Transverse colon (tissue), 4 donors: ENCODE measurements around the gene WWOX. TPM values are rescaled to one million over a fixed set of nuclear protein-coding genes. Genes with fewer than 3 reads are reported as not detected.

Experiments used
- DNase-seq: peaks from one replicate; pipeline ENCODE4 v3.0.0-alpha.2; 2019
- H3K27ac ChIP-seq, 4 donors: fragments of 200-600 bp; sonication (generic); 2 replicates each; pipeline ENCODE4 v1.5.1; 2016 to 2018; ENCODE audit warnings: inconsistent platforms in 4 of 4
- H3K27me3 ChIP-seq: fragments of 200-600 bp; sonication (generic); 2 replicates; pipeline ENCODE4 v1.5.1; 2017; ENCODE audit warnings: inconsistent platforms
- H3K36me3 ChIP-seq, 4 donors: fragments of 200-600 bp; sonication (generic); 2 replicates each; pipeline ENCODE4 v1.5.1; 2017 to 2019; ENCODE audit warnings: inconsistent platforms in 4 of 4
- H3K4me1 ChIP-seq, 4 donors: fragments of 200-600 bp; sonication (generic); 2 replicates each; pipeline ENCODE4 v1.5.1; 2017 to 2020; ENCODE audit warnings: inconsistent platforms in 4 of 4
- H3K4me3 ChIP-seq, 4 donors: fragments of 200-600 bp; sonication (generic); 1 replicate in 1 of 4; 2 replicates in 3 of 4; pipeline versions ENCODE4 v1.5.1 to v1.6.1; 2017 to 2019; ENCODE audit warnings: inconsistent platforms in 4 of 4
- H3K9me3 ChIP-seq, 2 donors: fragments of 200-600 bp; sonication (generic); 2 replicates each; pipeline ENCODE4 v1.5.1; 2017 to 2019; ENCODE audit warnings: inconsistent platforms in 2 of 2
- EP300 ChIP-seq: sonication (generic); formaldehyde crosslinking; IDR thresholded peaks from one replicate; pipeline ENCODE4 v1.6.1; 2017; ENCODE audit warnings: antibody characterized with exemption, low read depth
- POLR2A ChIP-seq: fragments of 450-650 bp; IDR thresholded peaks from one replicate; pipeline ENCODE4 v1.6.1; 2016; ENCODE audit warnings: antibody characterized with exemption, mild to moderate bottlenecking, moderate library complexity
- POLR2AphosphoS5 ChIP-seq, 3 donors: sonication (generic); formaldehyde crosslinking; IDR thresholded peaks; one replicate each; pipeline ENCODE4 v1.6.1; 2016; ENCODE audit warnings: antibody characterized with exemption in 3 of 3
- WGBS, 2 donors: methylation state at CpG; one replicate each; pipeline ENCODE4 v1.1.5; 2018; ENCODE audit warnings: low coverage in 1 of 2; 5-methylcytosine and 5-hydroxymethylcytosine counted together
- in situ Hi-C, 4 donors: fragments of 200-750 bp; cut with MboI; loops; one replicate each; pipeline versions ENCODE4 v1.15.0 to v1.15.1; 2017; ENCODE audit warnings: low sequenced_read_pairs in 3 of 4, low pct_ligation_motif_present in 1 of 4, low pct_unique_long_range_greater_than_20kb in 1 of 4
- intact Hi-C: fragments of 100-400 bp; cut with DNase I; formaldehyde crosslinking; loops from one replicate; pipeline ENCODE4 v1.15.1; 2023; ENCODE audit warnings: low total_unique reads
- total RNA-seq, 4 donors: library from RNA; depleted of rRNA; stranded (reverse); fragments of >200 nt; gene quantifications; one replicate each; pipeline ENCODE4 v1.1.0, GENCODE V29; 2016
- TF ChIP-seq, protein P1 (sequence below), 5 experiments: fragments of 200-600 bp in 3 of 5; fragments of 450-650 bp in 2 of 5; sonication (generic) in 3 of 5; IDR thresholded peaks; 1 replicate in 2 of 5; 2 replicates in 3 of 5; pipeline ENCODE4 v1.5.1; 2016 to 2017; ENCODE audit warnings: antibody characterized with exemption in 5 of 5, inconsistent platforms in 3 of 5, mild to moderate bottlenecking in 2 of 5, moderate library complexity in 1 of 5

WWOX gene
- total RNA-seq, 4 donors from 2014 or later: 11.2 to 53.8 (median 24.8) TPM

DNA sequence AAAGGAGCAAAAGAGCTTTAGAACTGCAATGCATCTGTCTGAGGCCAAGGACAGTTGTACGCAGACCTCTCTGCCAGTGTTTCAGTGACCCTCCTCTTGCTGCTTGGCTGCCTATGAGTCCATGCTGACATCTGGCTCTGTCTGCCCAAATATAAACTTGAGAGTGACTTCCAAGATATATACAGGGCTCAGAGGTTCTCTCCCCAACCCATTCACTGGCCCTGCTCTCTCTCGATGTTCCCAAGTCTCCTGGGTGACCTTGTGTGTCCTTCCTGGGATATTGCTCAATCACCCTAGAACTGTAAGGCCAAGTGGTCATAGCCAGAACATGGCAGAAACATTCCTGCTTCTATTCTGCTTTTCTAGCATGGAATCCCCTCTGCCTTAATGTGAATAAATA is 716.3 kb downstream of the WWOX start:
- 75 to 100% methylated on average over 1 to 2 of the region's 2 CpGs for WGBS, 2 donors
- H3K36me3 ChIP-seq: no peaks in the 10 kb centered on the region
- no peaks in the 10 kb centered on the region for H3K9me3 ChIP-seq
- in situ Hi-C loops: no loop called here
- no peaks in the 10 kb centered on the region for H3K27me3 ChIP-seq
- peak overlapping the region; percentile 16 to 53 (median 50) for H3K27ac ChIP-seq
- no peak for DNase-seq
- intact Hi-C loops: no loop called here
- TF ChIP-seq, protein P1, sequence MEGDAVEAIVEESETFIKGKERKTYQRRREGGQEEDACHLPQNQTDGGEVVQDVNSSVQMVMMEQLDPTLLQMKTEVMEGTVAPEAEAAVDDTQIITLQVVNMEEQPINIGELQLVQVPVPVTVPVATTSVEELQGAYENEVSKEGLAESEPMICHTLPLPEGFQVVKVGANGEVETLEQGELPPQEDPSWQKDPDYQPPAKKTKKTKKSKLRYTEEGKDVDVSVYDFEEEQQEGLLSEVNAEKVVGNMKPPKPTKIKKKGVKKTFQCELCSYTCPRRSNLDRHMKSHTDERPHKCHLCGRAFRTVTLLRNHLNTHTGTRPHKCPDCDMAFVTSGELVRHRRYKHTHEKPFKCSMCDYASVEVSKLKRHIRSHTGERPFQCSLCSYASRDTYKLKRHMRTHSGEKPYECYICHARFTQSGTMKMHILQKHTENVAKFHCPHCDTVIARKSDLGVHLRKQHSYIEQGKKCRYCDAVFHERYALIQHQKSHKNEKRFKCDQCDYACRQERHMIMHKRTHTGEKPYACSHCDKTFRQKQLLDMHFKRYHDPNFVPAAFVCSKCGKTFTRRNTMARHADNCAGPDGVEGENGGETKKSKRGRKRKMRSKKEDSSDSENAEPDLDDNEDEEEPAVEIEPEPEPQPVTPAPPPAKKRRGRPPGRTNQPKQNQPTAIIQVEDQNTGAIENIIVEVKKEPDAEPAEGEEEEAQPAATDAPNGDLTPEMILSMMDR (IDR thresholded peaks at IDR 0.05): no peak
- TF ChIP-seq EP300: no peak
- TF ChIP-seq POLR2A: no peak
- peak in 1 of 3 donors; percentile 20 for TF ChIP-seq POLR2AphosphoS5 (IDR thresholded peaks at IDR 0.05)
- peaks cover 0 to 10% (median 5%) of the 10 kb centered on the region in 4 donors for H3K4me1 ChIP-seq
- H3K4me3 ChIP-seq: no peak overlapping the region

DNA sequence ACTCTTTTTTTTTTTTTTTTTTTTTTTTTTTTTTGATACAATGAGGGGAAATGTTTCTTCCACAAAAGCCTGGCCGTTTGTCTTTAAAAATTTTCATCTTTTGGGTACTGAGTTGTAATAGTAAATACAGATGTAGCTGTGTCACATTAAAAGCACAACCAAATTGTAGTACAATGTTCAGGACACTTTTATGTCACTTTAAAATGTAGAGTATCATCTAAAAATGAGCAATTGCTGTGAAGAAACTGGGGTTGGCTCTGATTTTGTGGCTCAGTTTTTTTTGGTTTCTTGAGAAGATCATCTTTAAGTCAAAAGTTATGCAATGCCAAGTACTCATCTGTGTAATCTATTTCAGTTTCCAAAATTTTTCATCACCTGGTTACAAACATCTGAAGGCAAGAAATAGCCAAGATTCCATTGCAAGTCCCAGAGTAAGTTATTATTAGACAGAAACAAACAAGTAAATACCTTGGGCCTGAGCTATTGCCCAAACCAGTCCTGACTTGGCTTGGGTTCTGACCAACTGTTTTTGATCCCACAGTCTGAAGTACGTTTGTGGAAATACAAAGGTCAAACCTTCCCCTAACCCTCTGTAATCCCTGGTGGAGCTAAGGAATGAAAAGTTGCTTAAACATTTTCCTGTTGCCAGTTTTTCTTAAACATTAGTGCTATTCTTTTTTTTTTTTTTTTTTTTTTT is 717.2 kb downstream of the WWOX start:
- WGBS, 2 donors: 29 to 41% methylated on average over 1 to 2 of the region's 2 CpGs
- in situ Hi-C loops: no loop called here
- no peaks in the 10 kb centered on the region for H3K27me3 ChIP-seq
- H3K4me1 ChIP-seq: peaks cover 0 to 10% (median 5%) of the 10 kb centered on the region in 4 donors
- no peaks in the 10 kb centered on the region for H3K9me3 ChIP-seq
- peak overlapping the region; percentile 16 to 53 (median 40) for H3K27ac ChIP-seq
- no peak overlapping the region for H3K4me3 ChIP-seq
- peak; percentile 10 for DNase-seq
- intact Hi-C loops: no loop called here
- TF ChIP-seq EP300 (no peak), POLR2A (no peak), POLR2AphosphoS5 (IDR thresholded peaks at IDR 0.05) (peak; percentile 12 to 50 (median 15))
- TF ChIP-seq, protein P1 (IDR thresholded peaks at IDR 0.05): no peak
- H3K36me3 ChIP-seq: no peaks in the 10 kb centered on the region

DNA sequence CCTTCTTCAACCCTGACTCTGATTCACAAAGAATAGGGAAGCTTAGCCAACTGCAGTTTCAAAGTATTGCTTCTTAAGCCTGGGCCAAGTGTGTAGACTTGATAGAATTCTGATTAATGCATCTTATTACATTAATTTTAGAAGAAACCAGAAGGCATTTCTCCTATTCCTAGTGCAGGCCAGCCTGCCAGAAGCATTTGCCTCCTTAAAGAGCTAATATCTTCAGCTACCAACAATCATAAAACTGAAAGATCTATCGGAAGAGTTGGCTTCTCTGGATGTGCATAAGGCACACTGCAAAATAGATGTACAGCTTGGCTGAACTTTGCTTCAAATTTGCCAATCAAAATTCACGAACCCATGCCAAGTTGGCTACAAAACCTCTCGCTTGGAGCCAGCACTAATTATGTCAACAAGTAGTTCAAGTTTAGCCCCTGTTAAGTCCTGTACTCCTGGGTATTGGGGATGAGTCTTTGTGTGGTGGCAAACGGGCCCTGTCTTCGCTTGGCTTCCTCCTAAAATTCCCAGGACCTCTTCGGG is 717.8 kb downstream of the WWOX start:
- no peaks in the 10 kb centered on the region for H3K36me3 ChIP-seq
- intact Hi-C loops (no loop called here), in situ Hi-C loops (no loop called here)
- TF ChIP-seq POLR2A (no peak), EP300 (no peak)
- TF ChIP-seq, protein P1 (IDR thresholded peaks at IDR 0.05): no peak
- no peaks in the 10 kb centered on the region for H3K27me3 ChIP-seq
- H3K4me1 ChIP-seq: peaks cover 0 to 10% (median 5%) of the 10 kb centered on the region in 4 donors
- H3K9me3 ChIP-seq: no peaks in the 10 kb centered on the region
- H3K27ac ChIP-seq: peak overlapping the region; percentile 20 to 36 (median 32)
- 73 to 75% methylated on average over 1 to 6 of the region's 6 CpGs for WGBS, 2 donors
- no peak for DNase-seq
- H3K4me3 ChIP-seq: no peak overlapping the region

DNA sequence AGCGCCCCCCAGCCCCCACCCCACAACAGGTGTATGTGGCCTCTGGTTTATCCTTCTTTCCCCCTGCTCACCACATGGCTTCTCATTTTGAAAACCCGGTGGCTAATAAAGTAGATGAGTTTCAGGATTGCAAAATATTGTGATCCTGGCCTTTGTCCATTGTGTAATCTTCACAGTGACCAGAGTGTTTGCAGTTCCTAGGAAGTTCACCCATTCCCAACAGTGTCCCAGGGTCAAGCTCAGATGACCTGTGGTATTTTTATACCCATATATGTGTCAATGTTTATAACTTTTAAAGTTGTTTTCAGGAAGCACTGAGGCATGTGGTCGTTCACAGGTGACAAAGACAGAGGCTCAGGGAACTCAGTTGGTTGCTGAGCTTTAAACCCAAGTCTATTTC is 721.9 kb downstream of the WWOX start:
- in situ Hi-C loops: no loop called here
- intact Hi-C loops: no loop called here
- H3K4me1 ChIP-seq: peaks cover 0 to 10% (median 5%) of the 10 kb centered on the region in 4 donors
- no peak overlapping the region for H3K4me3 ChIP-seq
- no peaks in the 10 kb centered on the region for H3K9me3 ChIP-seq
- no peaks in the 10 kb centered on the region for H3K27me3 ChIP-seq
- WGBS, 2 donors: 50 to 79% methylated on average over 2 to 3 of the region's 3 CpGs
- no peak overlapping the region for H3K27ac ChIP-seq
- DNase-seq: no peak
- H3K36me3 ChIP-seq: no peaks in the 10 kb centered on the region
- TF ChIP-seq POLR2A: no peak
- no peak for TF ChIP-seq EP300
- TF ChIP-seq POLR2AphosphoS5 (IDR thresholded peaks at IDR 0.05): no peak
- TF ChIP-seq, protein P1 (IDR thresholded peaks at IDR 0.05): no peak
